Progenitor cell of endocrine pancreas (in vitro differentiated cells): Measurements from ENCODE around the gene GARIN5A. TPM values are rescaled to one million over a fixed set of nuclear protein-coding genes. Genes with fewer than 3 reads are reported as not detected.

Experiments
- DNase-seq: peaks from one replicate; pipeline ENCODE4 v3.0.0; 2021; ENCODE audit warnings: low spot score; ENCODE audit not compliant: unreplicated experiment
- H3K27ac Mint-ChIP-seq: 2 replicates; pipeline ENCODE4 v1.8.0; 2021; ENCODE audit warnings: mild to moderate bottlenecking, moderate library complexity, mixed read lengths
- H3K27me3 Mint-ChIP-seq: 2 replicates; pipeline ENCODE4 v1.8.0; 2021; ENCODE audit warnings: mixed read lengths
- H3K36me3 Mint-ChIP-seq: 2 replicates; pipeline ENCODE4 v1.8.0; 2022; ENCODE audit warnings: mixed read lengths; ENCODE audit not compliant: insufficient read depth
- H3K4me1 Mint-ChIP-seq: 2 replicates; pipeline ENCODE4 v1.8.0; 2021; ENCODE audit warnings: low read depth, mixed read lengths
- H3K4me3 Mint-ChIP-seq: 2 replicates; pipeline ENCODE4 v1.8.0; 2021; ENCODE audit warnings: low read depth, mild to moderate bottlenecking, moderate library complexity, mixed read lengths
- H3K9me3 Mint-ChIP-seq: 2 replicates; pipeline ENCODE4 v1.8.0; 2021; ENCODE audit warnings: low read depth, mixed read lengths
- CTCF ChIP-seq: fragments of 200-600 bp; sonication (generic); IDR thresholded peaks from one replicate; pipeline ENCODE4 v1.5.0; 2021; ENCODE audit warnings: antibody characterized with exemption, mild to moderate bottlenecking; ENCODE audit not compliant: unreplicated experiment
- total RNA-seq: library from RNA; stranded (reverse); gene quantifications from 2 replicates; pipeline ENCODE4 v1.2.1, GENCODE V29; 2021

Gene GARIN5A
- total RNA-seq, 1 donor from 2014 or later = 11.6 TPM

DNA sequence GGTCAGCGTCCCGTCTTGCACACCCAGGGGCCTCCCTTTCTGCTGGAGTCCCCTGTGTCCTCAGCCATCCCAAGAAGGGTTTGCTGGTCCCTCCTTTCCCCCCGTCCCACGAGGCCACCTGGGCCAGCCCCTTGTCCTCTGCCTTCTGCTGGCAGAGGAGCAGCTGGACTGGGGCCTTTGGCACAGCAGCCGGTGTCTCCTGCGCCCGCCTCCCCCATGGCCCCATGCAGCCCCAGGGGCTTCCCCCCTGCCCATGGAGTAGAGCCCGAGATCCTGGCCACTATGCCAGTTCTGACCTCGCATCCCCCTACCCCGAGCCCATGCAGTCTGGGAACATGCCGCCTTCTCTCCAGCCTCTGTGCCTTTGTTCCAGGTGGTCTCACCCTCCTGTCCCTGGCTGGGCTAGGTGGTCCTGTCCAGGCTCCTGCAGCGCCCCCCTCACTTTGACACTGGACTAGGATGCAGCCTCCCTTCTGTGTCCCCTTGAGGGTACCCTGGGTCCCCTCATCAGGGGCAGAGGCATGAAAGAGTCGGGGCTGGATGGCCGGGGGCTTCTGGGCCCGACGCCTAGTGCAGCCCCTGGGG is 5.7 kb upstream of the GARIN5A start:
- peaks cover 23% of the 10 kb centered on the region for H3K36me3 Mint-ChIP-seq
- H3K27ac Mint-ChIP-seq = no peak overlapping the region
- peaks cover 5% of the 10 kb centered on the region for H3K4me1 Mint-ChIP-seq
- H3K27me3 Mint-ChIP-seq = peaks cover 6% of the 10 kb centered on the region
- no peak overlapping the region for H3K4me3 Mint-ChIP-seq
- no peak for TF ChIP-seq CTCF
- H3K9me3 Mint-ChIP-seq = peaks cover 3% of the 10 kb centered on the region
- DNase-seq = no peak

DNA sequence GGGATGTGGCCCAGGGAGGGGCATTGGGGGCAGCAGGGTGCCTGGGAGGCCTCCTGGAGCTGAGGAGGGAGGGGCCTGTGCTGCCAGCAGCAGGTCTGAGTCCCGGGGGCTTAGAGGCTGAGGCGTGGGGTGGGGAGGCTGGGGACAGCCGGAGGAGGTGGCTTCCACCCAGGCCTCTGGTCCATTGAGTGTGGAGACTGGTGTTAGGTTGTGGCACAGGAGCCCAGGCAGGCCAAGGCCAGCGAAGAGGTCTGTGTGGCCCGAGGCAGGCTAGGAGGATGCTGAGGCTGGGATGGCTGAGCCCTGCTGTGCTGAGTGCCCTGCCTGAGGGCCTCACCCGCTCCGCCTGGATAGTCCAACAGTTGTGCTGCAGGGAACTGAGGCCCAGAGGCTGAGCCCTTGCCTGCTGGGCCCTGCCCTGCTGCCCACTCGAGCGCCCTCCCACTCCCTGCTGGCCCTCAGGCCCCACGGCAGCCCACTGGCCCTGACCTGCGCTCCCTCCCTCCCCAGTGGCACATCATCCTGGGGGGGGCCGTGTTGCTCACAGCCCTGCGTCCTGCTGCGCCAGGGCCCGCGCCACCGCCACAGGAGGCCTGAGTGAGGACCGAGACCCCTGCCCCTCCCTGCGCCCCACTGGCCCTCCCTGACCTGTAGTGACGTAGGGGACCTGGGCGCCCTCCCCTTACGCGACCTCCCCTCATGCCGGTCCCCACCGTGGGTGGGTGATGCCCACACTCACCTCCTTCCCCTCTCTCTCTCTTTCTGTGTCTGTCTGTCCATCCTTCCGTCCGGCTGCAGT is 4.9 kb upstream of the GARIN5A start:
- Mint-ChIP-seq H3K36me3 (peaks cover 20% of the 10 kb centered on the region), H3K27me3 (no peaks in the 10 kb centered on the region), H3K4me1 (peaks cover 9% of the 10 kb centered on the region), H3K9me3 (peaks cover under 1% of the 10 kb centered on the region), H3K4me3 (no peak overlapping the region), H3K27ac (no peak overlapping the region)
- DNase-seq = no peak
- no peak for TF ChIP-seq CTCF

DNA sequence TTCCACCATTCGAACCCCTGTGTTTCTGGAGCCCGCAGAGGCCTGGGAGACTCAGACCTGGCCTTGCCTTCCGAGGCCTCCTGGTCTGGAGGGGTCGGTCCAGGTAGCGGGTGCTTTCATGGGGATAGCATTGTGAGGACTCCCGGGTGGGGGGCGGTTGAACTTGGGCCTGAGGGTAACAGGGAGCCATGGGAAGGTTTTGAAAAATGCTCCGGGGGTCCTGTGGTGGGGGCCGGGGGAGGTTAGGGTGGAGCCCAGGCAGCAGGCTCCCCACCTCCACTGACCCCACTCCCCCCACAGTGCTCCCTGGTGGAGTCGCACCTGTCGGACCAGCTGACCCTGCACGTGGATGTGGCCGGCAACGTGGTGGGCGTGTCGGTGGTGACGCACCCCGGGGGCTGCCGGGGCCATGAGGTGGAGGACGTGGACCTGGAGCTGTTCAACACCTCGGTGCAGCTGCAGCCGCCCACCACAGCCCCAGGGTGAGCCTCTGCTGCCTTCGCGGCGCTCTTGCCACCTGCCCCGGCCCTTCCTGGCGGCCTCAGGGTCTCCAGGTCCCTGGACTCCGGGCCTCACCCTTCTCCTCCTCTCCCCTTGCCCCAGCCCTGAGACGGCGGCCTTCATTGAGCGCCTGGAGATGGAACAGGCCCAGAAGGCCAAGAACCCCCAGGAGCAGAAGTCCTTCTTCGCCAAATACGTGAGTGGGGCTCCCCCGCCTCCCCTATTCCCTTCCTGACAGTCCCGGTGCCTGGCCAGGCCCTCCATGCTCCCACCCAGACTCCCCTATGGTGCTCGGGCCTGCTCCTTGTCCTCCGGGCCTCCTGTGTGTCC is 3.8 kb upstream of the GARIN5A start:
- Mint-ChIP-seq H3K4me3 (no peak overlapping the region), H3K9me3 (no peaks in the 10 kb centered on the region), H3K27ac (no peak overlapping the region), H3K27me3 (no peaks in the 10 kb centered on the region), H3K36me3 (peaks cover 16% of the 10 kb centered on the region), H3K4me1 (peaks cover 9% of the 10 kb centered on the region)
- no peak for DNase-seq
- no peak for TF ChIP-seq CTCF

DNA sequence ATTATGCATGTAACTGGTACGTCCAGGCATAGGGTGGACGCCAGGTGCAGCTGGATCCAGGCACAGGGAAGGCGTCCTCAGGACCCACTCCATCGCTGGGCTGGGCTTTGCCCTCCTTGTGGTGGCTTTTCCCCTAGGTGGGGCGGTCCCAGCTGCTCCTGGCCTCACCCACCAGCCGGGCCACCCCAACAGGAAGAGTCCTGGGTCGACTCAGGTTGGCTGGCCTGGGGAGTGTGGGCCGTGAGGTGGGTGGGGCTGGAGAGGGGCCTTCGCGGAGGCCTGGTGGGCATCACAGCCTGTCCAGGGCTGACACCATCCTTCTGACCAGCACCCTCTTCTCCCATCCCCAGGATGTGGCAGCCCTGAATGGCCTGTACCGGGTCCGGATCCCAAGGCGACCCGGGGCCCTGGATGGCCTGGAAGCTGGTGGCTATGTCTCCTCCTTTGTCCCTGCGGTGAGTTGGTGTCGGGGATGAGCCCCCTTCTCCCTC is 3.2 kb upstream of the GARIN5A start:
- no peak overlapping the region for H3K4me3 Mint-ChIP-seq
- no peaks in the 10 kb centered on the region for H3K27me3 Mint-ChIP-seq
- H3K9me3 Mint-ChIP-seq = no peaks in the 10 kb centered on the region
- peaks cover 9% of the 10 kb centered on the region for H3K4me1 Mint-ChIP-seq
- no peak overlapping the region for H3K27ac Mint-ChIP-seq
- no peak for TF ChIP-seq CTCF
- DNase-seq = no peak
- H3K36me3 Mint-ChIP-seq = peaks cover 11% of the 10 kb centered on the region
